ENCODE data around the gene GIGYF2.

- TF ChIP-seq, protein P1, sequence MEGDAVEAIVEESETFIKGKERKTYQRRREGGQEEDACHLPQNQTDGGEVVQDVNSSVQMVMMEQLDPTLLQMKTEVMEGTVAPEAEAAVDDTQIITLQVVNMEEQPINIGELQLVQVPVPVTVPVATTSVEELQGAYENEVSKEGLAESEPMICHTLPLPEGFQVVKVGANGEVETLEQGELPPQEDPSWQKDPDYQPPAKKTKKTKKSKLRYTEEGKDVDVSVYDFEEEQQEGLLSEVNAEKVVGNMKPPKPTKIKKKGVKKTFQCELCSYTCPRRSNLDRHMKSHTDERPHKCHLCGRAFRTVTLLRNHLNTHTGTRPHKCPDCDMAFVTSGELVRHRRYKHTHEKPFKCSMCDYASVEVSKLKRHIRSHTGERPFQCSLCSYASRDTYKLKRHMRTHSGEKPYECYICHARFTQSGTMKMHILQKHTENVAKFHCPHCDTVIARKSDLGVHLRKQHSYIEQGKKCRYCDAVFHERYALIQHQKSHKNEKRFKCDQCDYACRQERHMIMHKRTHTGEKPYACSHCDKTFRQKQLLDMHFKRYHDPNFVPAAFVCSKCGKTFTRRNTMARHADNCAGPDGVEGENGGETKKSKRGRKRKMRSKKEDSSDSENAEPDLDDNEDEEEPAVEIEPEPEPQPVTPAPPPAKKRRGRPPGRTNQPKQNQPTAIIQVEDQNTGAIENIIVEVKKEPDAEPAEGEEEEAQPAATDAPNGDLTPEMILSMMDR (IDR thresholded peaks at IDR 0.05): no peak
- TF ChIP-seq SIN3A (IDR thresholded peaks at IDR 0.05; ENCODE audit: borderline replicate concordance, insufficient read depth, low read depth, low read length) (no peak), TCF7L2 (IDR thresholded peaks at IDR 0.05; ENCODE audit: low read depth, low read length) (no peak)
Observed at GRCh38 chr2:232896720-232897597, 199.8 kb downstream of the GIGYF2 start.
